ENCODE measurements around the gene TRAF7.
"Not testable (repeated sequence)": the region's sequence is repeated elsewhere in the genome, so short reads cannot be mapped to it uniquely, and the experiment has no call there.

DNA sequence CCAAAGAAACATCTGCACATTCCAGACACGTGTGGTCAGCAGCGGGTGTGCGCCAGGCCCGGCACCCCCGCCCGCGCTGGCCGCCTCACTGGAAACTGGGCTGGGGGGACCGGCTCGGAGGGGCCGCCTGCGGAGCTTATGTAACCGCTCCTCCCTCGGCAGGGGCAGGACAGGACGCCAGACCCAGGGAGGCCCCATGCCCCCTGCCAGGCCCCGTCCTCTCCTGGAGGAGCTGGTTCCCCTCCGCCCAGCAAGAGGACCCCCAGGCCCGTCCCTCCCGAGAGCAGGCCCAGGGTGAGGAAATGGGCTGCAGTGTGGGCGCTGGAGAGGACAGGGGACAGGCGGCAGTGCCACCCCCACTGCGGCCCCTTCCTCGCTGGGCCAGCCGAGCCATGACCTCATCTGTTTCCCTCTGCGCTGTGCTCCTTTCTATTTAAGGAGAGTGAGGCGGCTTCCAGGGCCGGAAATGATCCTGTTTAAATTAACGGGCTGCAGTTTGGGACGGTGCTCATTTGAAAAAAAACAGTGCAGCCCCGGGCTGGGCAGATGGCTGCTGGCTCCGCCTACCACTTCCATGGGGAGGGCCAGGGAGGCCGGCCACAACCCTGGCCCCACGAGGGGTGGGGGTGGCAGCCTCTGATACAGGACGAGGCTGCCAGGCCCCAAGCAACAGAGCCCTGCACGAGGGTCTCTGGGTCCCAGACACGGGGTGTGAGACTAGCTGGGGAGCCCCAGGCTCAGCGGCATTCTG lies 30.7 kb upstream of the TRAF7 start:
- not testable (repeated sequence) for TF ChIP-seq CTCF (IDR thresholded peaks at IDR 0.05; ENCODE audit: low read depth, low read length); EZH2phosphoT487 (IDR thresholded peaks at IDR 0.05; ENCODE audit: low read depth)

All from OCI-LY3 (cell line).